Lower lobe of right lung (tissue), 2 donors: ENCODE results near the gene HNRNPU. TPM values are rescaled to one million over a fixed set of nuclear protein-coding genes. Genes with fewer than 3 reads are reported as not detected.

Experiments
- ATAC-seq, 2 donors: fragments of 200-7000 bp; cut with Tn5 transposase; one replicate each; pipeline ENCODE4 v1.9.1; 2020 to 2022; ENCODE audit warnings: mild to moderate bottlenecking in 2 of 2, moderate library complexity in 2 of 2
- DNase-seq: peaks from one replicate; pipeline ENCODE4 v3.0.0-alpha.2; 2020
- H3K27ac ChIP-seq: fragments of 200-600 bp; one replicate; pipeline ENCODE4 v1.8.0; 2022
- H3K27me3 ChIP-seq: fragments of 200-600 bp; one replicate; pipeline ENCODE4 v1.8.0; 2022; ENCODE audit warnings: low read depth
- H3K36me3 ChIP-seq: fragments of 200-600 bp; one replicate; pipeline ENCODE4 v1.8.0; 2022; ENCODE audit warnings: mild to moderate bottlenecking
- H3K4me1 ChIP-seq: fragments of 200-600 bp; one replicate; pipeline ENCODE4 v1.8.0; 2022
- H3K4me3 ChIP-seq: fragments of 200-600 bp; one replicate; pipeline ENCODE4 v1.8.0; 2022; ENCODE audit warnings: mild to moderate bottlenecking
- H3K9me3 ChIP-seq: fragments of 200-600 bp; one replicate; pipeline ENCODE4 v1.8.0; 2022
- CTCF ChIP-seq: fragments of 200-600 bp; IDR thresholded peaks from one replicate; pipeline ENCODE4 v1.8.0; 2022; ENCODE audit warnings: antibody characterized with exemption, mild to moderate bottlenecking
- intact Hi-C: fragments of 100-400 bp; cut with DNase I; formaldehyde crosslinking; loops from one replicate; pipeline ENCODE4 v1.11.0; 2022
- total RNA-seq: library from RNA; stranded (reverse); fragmentation: NEBNext Ultra II Directional; extraction: Animal tissue kit (Norgen Biotek cat#: 25700); gene quantifications from one replicate; pipeline ENCODE4 v1.2.1, GENCODE V29; 2021
- donor health status: DM: no; HTN: yes; CAD: no; lungs with severe emphysema.

HNRNPU gene
- total RNA-seq, 1 donor from 2014 or later = 279 TPM

- Histone ChIP-seq H3K4me3 (no peak overlapping the region), H3K36me3 (no peaks in the 10 kb centered on the region), H3K27me3 (no peaks in the 10 kb centered on the region), H3K27ac (no peak overlapping the region), H3K9me3 (no peaks in the 10 kb centered on the region), H3K4me1 (no peaks in the 10 kb centered on the region)
- DNase-seq (no peak), ATAC-seq (no peak)
- intact Hi-C loops = no loop called here
- TF ChIP-seq CTCF = no peak
Observed at GRCh38 chr1:244896550-244896949, 32.2 kb upstream of the HNRNPU start.

- Histone ChIP-seq H3K27ac (no peak overlapping the region), H3K9me3 (no peaks in the 10 kb centered on the region), H3K36me3 (no peaks in the 10 kb centered on the region), H3K4me3 (no peak overlapping the region), H3K27me3 (no peaks in the 10 kb centered on the region), H3K4me1 (no peaks in the 10 kb centered on the region)
- ATAC-seq = no peak
- no peak for DNase-seq
- TF ChIP-seq CTCF = no peak
- intact Hi-C loops = no loop called here
Observed at GRCh38 chr1:244893836-244894235, 29.5 kb upstream of the HNRNPU start.

GRCh38 chr1:244887281-244887680, 22.9 kb upstream of the HNRNPU start:
- intact Hi-C loops = no loop called here
- no peak overlapping the region for H3K27ac ChIP-seq
- no peaks in the 10 kb centered on the region for H3K4me1 ChIP-seq
- no peak overlapping the region for H3K4me3 ChIP-seq
- ATAC-seq (no peak), DNase-seq (no peak)
- no peaks in the 10 kb centered on the region for H3K36me3 ChIP-seq
- no peaks in the 10 kb centered on the region for H3K27me3 ChIP-seq
- H3K9me3 ChIP-seq = no peaks in the 10 kb centered on the region
- no peak for TF ChIP-seq CTCF

- no peak for TF ChIP-seq CTCF
- no peaks in the 10 kb centered on the region for H3K9me3 ChIP-seq
- DNase-seq (no peak), ATAC-seq (no peak)
- H3K4me1 ChIP-seq = no peaks in the 10 kb centered on the region
- no peaks in the 10 kb centered on the region for H3K36me3 ChIP-seq
- H3K27ac ChIP-seq = no peak overlapping the region
- intact Hi-C loops = no loop called here
- no peaks in the 10 kb centered on the region for H3K27me3 ChIP-seq
- H3K4me3 ChIP-seq = no peak overlapping the region
Observed at GRCh38 chr1:244881552-244882280, 17.4 kb upstream of the HNRNPU start.

GRCh38 chr1:244878681-244879080, 14.3 kb upstream of the HNRNPU start:
- H3K4me3 ChIP-seq = no peak overlapping the region
- no peak for TF ChIP-seq CTCF
- intact Hi-C loops = no loop called here
- DNase-seq = no peak
- ATAC-seq = no peak
- no peaks in the 10 kb centered on the region for H3K27me3 ChIP-seq
- no peaks in the 10 kb centered on the region for H3K9me3 ChIP-seq
- no peaks in the 10 kb centered on the region for H3K36me3 ChIP-seq
- H3K27ac ChIP-seq = no peak overlapping the region
- H3K4me1 ChIP-seq = no peaks in the 10 kb centered on the region
